HG02623 (cell line): ENCODE measurements around the gene MAPKAPK2.
"Not testable (repeated sequence)": the region's sequence is repeated elsewhere in the genome, so short reads cannot be mapped to it uniquely, and the experiment has no call there.

Experiments used
- ATAC-seq: cut with Tn5 transposase; IDR thresholded peaks from one replicate; pipeline ENCODE4 v1.9.1; 2021; ENCODE audit warnings: moderate library complexity; ENCODE audit not compliant: unreplicated experiment

The MAPKAPK2 gene

DNA sequence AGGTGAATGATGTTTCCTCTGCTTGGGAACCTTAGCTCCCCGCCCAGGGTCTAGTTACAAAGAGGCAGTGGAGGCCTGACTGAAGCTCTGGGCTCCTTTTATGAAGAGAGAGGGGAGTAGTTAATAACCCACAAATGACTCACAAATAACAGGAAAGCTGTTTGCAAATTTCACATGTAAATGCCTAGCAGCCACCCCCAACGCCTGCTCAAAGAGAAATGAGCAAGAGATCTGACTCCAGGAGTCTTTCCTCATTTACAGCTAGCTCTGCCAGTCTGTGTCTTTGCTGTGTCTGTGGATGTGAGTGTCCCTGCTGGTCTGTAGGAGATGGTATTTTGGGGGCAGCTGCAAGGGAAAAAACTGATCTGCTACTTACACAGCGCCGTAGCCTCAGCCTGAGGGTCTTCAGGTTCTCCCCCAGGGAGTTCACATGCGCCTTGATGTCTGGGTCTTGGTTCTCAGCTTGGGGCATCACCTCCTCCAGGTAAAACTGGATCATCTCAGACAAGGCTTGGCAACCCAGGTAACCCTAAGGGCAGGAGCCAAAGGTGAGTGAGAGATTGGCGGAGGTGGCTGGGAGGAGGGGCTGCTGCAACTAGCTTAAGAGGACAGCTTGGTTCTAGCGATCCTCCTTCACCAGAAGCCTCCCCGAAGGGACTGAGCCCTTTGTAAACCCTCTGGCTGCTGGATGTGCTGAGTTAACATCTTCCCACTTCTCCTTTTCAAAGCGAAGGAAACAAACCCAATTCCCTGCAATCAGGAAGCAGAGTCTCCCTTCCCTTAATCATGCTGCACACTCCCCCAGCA, 86.0 kb downstream of the MAPKAPK2 start, which contains the start of gene IL19:
Gene IL19, plus strand, starts transcription at position 243 of the 807 bp plus-strand sequence. CDS start 65,890 bp downstream, outside the sequence.
- no peak for ATAC-seq

DNA sequence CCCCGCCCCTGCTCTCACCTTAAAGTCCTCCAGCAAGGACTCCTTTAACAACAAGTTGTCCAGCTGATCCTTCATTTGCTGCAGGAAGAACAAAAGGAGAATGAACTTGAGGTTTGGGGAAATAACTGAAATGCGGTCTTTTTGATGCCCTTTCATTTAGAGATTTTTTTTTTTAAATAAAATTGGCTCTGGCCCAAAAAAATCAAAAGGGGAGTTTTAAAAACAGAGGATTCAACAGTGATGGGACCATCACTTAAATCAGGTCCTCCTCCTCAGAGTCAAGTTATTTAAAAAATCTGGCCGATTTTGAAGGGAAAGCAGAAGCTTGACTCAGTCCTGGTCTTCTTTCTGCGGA, 86.6 kb downstream of the MAPKAPK2 start:
- no peak for ATAC-seq

DNA sequence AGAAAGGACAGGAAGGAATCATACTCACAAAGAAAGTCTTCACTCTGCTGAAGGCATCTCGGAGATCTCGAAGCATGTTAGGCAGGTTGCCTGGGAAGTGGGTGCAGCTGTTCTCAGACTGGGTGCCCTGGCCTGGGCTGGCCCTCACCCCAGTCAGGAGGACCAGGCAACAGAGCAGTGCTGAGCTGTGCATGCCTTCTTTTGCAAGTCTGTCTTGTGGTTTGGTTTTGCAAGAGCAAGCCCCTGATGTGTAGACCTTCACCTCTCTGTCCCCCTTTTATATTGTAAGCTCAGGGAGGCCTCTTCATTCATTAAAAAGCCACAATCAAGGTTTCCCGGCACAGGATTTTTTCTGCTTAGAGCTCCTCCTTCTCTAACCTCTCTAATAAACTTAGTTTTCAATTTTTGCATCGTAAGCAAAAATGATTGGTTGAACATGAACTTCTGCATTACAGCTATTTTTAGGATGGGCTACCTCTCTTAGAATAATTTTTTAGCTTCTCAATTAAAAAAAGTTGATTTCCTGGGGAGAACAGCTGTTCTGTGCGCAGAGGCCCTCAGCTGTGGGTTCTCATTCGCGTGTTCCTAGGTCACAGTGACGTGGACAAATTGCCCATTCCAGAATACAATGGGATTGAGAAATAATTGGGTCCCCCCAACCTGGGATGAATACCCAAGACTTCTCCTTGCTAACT, 87.7 kb downstream of the MAPKAPK2 start, which contains the start of gene IL10:
Gene IL10, minus strand, starts transcription at position 252 of the 695 bp plus-strand sequence. Its CDS starts 59 bp downstream, at position 193.
- ATAC-seq, result no peak

DNA sequence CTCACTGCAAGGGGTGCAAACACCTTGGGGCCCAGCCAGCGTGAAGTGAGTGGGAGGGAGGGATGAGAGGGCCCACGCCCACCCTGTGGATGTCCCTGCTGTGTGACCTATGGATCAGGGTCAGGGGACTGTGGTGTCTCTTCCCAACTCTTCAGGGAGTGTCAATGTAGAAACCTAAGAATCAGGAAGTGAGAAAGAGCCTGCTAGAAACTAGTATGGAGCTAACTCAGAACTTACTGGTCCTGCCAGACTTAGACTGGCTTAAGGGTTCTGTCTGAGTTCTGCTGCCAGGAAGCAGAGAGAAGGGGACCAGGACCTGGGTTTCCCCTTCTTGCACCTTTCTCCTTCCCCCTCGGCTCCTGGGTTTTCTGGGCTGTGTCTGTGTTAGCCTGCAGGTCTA, 89.4 kb downstream of the MAPKAPK2 start:
- no peak for ATAC-seq

DNA sequence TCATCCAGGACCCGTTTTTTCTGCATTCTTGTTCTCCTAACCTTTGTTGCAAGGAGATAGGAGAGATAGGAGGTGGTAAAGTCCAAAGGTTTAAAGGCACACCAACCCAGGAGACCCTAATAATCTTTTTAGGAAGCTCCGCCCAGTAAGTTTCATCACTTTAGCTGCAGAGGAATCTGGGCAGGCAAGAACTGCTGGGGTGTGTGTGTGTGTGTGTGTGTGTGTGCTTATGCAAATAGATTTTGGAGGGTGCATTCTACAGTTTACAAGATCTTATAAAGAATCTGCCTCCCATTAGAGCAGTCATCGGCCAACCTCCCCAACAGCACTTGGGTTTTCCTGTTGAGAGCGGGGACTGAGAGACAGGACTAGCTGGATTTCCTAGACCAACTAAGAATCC, 91.5 kb downstream of the MAPKAPK2 start:
- no peak for ATAC-seq

DNA sequence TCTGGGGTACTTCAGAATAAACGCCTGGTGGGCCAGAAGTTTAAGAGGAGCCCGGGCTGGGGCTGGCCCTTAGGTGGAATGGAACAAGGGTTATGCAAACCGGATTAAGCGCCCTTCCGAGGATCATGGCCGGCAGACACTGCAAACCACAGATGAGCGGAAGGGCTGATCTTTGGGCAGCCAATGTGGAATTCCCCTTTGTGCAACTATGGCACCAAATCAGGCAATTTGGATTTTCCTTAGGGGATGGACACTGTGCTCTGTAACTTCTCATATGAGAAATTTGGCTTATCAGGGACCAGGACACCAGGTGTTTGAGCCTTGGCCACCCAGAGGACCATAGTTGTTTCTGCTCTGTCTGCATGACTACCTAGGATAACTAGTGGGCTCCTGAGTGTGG, 93.3 kb downstream of the MAPKAPK2 start:
- ATAC-seq, result no peak

DNA sequence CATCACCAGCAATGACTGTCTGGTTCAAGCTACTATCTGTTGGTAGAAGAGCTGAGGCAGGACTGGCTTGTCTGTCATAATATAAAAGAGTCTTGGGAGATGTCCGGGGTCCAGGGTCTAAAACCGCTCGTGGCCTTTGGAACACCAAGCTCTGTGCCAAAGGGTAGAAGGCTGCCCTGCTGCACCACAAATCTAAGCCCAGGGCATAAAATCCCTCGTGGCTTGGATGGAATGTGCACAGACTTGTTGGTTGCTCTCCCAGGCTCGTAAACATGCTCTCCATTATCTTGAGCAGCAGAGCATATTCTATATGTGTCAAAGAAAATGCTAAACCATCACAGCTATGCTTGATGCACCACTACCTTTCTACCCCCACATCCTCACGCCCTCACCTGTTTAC, 94.2 kb downstream of the MAPKAPK2 start:
- ATAC-seq, result not testable (repeated sequence)

DNA sequence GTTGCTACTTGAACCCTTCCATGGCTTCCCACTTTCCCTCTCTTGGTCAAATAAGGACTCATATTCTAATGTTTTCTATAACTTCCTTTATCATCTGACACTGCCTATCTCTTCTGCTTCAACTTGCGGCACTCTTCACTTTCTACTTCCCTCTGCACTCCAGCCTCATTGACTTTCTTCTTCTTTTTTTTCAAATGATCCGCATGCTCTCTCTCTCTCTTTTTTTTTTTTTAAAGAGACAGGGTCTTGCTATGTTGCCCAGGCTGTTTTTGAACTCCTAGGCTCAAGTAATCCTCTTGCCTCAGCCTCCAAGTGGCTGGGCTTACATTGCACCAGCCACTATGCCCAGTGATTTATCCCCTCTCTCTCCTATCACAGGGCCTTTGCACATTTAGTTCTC, 94.9 kb downstream of the MAPKAPK2 start:
- no peak for ATAC-seq

DNA sequence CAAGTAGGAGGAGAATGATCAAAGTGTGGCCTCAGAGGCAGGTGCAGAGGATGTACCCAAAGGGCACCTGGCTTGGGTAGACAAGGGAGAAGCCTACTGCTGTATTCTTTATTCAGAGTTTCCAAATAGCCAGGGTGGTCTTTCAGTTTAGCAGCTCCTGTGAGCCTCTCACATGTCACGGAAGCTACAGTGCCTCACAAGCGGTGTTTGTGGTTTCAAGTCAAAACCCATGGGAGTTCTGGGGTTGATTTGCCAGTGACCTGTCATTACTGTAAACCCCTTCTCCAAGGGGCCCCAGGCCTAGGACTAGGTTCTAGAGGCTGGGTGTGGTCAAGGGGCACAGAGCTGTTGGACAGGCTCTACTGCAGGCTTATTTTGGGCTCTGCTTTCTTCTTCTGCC, 97.7 kb downstream of the MAPKAPK2 start:
- ATAC-seq, result peak; percentile 60

DNA sequence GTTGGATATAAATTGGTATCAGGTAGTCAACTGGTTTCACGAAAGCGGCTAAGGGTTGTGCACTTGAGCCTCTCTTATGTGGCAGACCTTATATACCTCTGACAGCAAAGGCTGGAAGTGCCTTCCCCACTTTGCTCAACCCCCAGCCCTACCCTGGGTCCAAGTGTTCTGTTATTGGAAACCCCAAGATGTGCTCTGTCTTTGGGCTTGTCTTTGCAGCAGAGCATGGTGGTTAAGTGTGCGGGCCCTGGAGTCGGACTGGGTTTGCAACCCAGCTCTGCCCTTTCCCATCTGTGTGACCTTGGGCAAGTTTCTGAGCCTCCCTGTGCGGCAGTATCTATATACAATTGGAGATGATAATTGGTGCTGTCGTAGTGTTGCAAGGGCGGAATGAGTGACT, 98.8 kb downstream of the MAPKAPK2 start:
- ATAC-seq, result no peak
